ENCODE data around the gene GABRG2.

The GABRG2 gene

GRCh38 chr5:162196351-162196750 is 128.8 kb downstream of the GABRG2 start:
- no peak for DNase-seq

- DNase-seq, result no peak
Observed at GRCh38 chr5:162202285-162202880, 134.8 kb downstream of the GABRG2 start.

Measured in T1000 (cell line).